Activated T-helper 17 cell treated with anti-CD3 and anti-CD28 coated beads, Interleukin-2, amount 50 U/mL, for 72 hours (primary cell): ENCODE data around the gene ASGR2. TPM values are rescaled to one million over a fixed set of nuclear protein-coding genes. Genes with fewer than 3 reads are reported as not detected.
"Not testable (repeated sequence)": the region's sequence is repeated elsewhere in the genome, so short reads cannot be mapped to it uniquely, and the experiment has no call there.

Experiments
- ATAC-seq: fragments of 150-1000 bp; cut with Tn5 transposase; replicated peaks from 2 replicates; pipeline ENCODE4 v1.10.0; 2021; ENCODE audit warnings: mild to moderate bottlenecking, moderate library complexity
- H3K27ac Mint-ChIP-seq: one replicate; pipeline ENCODE4 v1.8.0; 2022; ENCODE audit warnings: mixed read lengths
- H3K27me3 Mint-ChIP-seq: one replicate; pipeline ENCODE4 v1.8.0; 2022; ENCODE audit warnings: mixed read lengths
- H3K36me3 Mint-ChIP-seq: one replicate; pipeline ENCODE4 v1.8.0; 2022; ENCODE audit warnings: low read depth, mild to moderate bottlenecking, mixed read lengths
- H3K4me1 Mint-ChIP-seq: one replicate; pipeline ENCODE4 v1.8.0; 2022; ENCODE audit warnings: mixed read lengths
- H3K4me3 Mint-ChIP-seq: one replicate; pipeline ENCODE4 v1.8.0; 2022; ENCODE audit warnings: mild to moderate bottlenecking, mixed read lengths
- H3K9me3 Mint-ChIP-seq: one replicate; pipeline ENCODE4 v1.8.0; 2022; ENCODE audit warnings: mixed read lengths
- total RNA-seq, 2 donors: library from RNA; stranded (reverse); gene quantifications; one replicate each; pipeline ENCODE4 v1.2.3, GENCODE V29; 2022

ASGR2 gene
- total RNA-seq, 2 donors from 2014 or later, result not detected

GRCh38 chr17:7132511-7133094 lies 18.0 kb upstream of the ASGR2 start:
- H3K27ac Mint-ChIP-seq, result peak overlapping the region; percentile 93
- no peaks in the 10 kb centered on the region for H3K9me3 Mint-ChIP-seq
- no peaks in the 10 kb centered on the region for H3K36me3 Mint-ChIP-seq
- peak; percentile 98 for ATAC-seq
- peak overlapping the region; percentile 80 for H3K4me3 Mint-ChIP-seq
- H3K27me3 Mint-ChIP-seq, result no peaks in the 10 kb centered on the region
- peaks cover 18% of the 10 kb centered on the region for H3K4me1 Mint-ChIP-seq

- Mint-ChIP-seq H3K27me3 (no peaks in the 10 kb centered on the region), H3K27ac (peak overlapping the region; percentile 93), H3K4me3 (peak overlapping the region; percentile 80), H3K9me3 (no peaks in the 10 kb centered on the region), H3K36me3 (no peaks in the 10 kb centered on the region), H3K4me1 (peaks cover 18% of the 10 kb centered on the region)
- ATAC-seq, result no peak
Measured at GRCh38 chr17:7131423-7131791, 16.8 kb upstream of the ASGR2 start.

GRCh38 chr17:7130621-7131422 lies 16.2 kb upstream of the ASGR2 start:
- H3K36me3 Mint-ChIP-seq, result no peaks in the 10 kb centered on the region

GRCh38 chr17:7129311-7129710 lies 14.7 kb upstream of the ASGR2 start:
- Mint-ChIP-seq H3K4me3 (no peak overlapping the region), H3K36me3 (no peaks in the 10 kb centered on the region), H3K27me3 (no peaks in the 10 kb centered on the region), H3K4me1 (peaks cover 18% of the 10 kb centered on the region), H3K9me3 (no peaks in the 10 kb centered on the region), H3K27ac (no peak overlapping the region)
- no peak for ATAC-seq

More at GRCh38 chr17:7130621-7131422, 16.2 kb upstream of the ASGR2 start:
- H3K4me1 Mint-ChIP-seq, result peaks cover 18% of the 10 kb centered on the region
- no peaks in the 10 kb centered on the region for H3K9me3 Mint-ChIP-seq
- H3K27me3 Mint-ChIP-seq, result no peaks in the 10 kb centered on the region
- peak overlapping the region; percentile 93 for H3K27ac Mint-ChIP-seq
- peak overlapping the region; percentile 80 for H3K4me3 Mint-ChIP-seq
- no peak for ATAC-seq

- no peak overlapping the region for H3K27ac Mint-ChIP-seq
- no peak for ATAC-seq
- no peaks in the 10 kb centered on the region for H3K36me3 Mint-ChIP-seq
- peaks cover 11% of the 10 kb centered on the region for H3K4me1 Mint-ChIP-seq
- no peaks in the 10 kb centered on the region for H3K27me3 Mint-ChIP-seq
- no peaks in the 10 kb centered on the region for H3K9me3 Mint-ChIP-seq
- H3K4me3 Mint-ChIP-seq, result no peak overlapping the region
Measured at GRCh38 chr17:7128160-7128559, 13.5 kb upstream of the ASGR2 start.

GRCh38 chr17:7127501-7127900 lies 12.9 kb upstream of the ASGR2 start:
- H3K27me3 Mint-ChIP-seq, H3K4me1 Mint-ChIP-seq, ATAC-seq, H3K4me3 Mint-ChIP-seq, H3K9me3 Mint-ChIP-seq, H3K36me3 Mint-ChIP-seq, H3K27ac Mint-ChIP-seq: not testable (repeated sequence)

- not testable (repeated sequence) for H3K36me3 Mint-ChIP-seq, H3K27ac Mint-ChIP-seq, H3K9me3 Mint-ChIP-seq, H3K4me3 Mint-ChIP-seq, ATAC-seq, H3K4me1 Mint-ChIP-seq, H3K27me3 Mint-ChIP-seq
Measured at GRCh38 chr17:7126386-7126785, 11.8 kb upstream of the ASGR2 start.

- Mint-ChIP-seq H3K9me3 (no peaks in the 10 kb centered on the region), H3K36me3 (no peaks in the 10 kb centered on the region), H3K4me1 (no peaks in the 10 kb centered on the region), H3K27me3 (peaks cover 10% of the 10 kb centered on the region), H3K27ac (no peak overlapping the region), H3K4me3 (no peak overlapping the region)
- no peak for ATAC-seq
Measured at GRCh38 chr17:7124923-7125322, 10.3 kb upstream of the ASGR2 start.

GRCh38 chr17:7123844-7124243 lies 9.2 kb upstream of the ASGR2 start:
- H3K27me3 Mint-ChIP-seq, result peaks cover 16% of the 10 kb centered on the region
- no peak overlapping the region for H3K27ac Mint-ChIP-seq
- no peak overlapping the region for H3K4me3 Mint-ChIP-seq
- ATAC-seq, result no peak
- no peaks in the 10 kb centered on the region for H3K9me3 Mint-ChIP-seq
- H3K36me3 Mint-ChIP-seq, result no peaks in the 10 kb centered on the region
- H3K4me1 Mint-ChIP-seq, result no peaks in the 10 kb centered on the region

GRCh38 chr17:7122381-7122780 lies 7.8 kb upstream of the ASGR2 start:
- no peaks in the 10 kb centered on the region for H3K36me3 Mint-ChIP-seq
- no peak overlapping the region for H3K27ac Mint-ChIP-seq
- H3K4me1 Mint-ChIP-seq, result no peaks in the 10 kb centered on the region
- peaks cover 16% of the 10 kb centered on the region for H3K27me3 Mint-ChIP-seq
- no peak overlapping the region for H3K4me3 Mint-ChIP-seq
- no peaks in the 10 kb centered on the region for H3K9me3 Mint-ChIP-seq
- no peak for ATAC-seq

GRCh38 chr17:7120635-7121034 lies 6.0 kb upstream of the ASGR2 start:
- H3K4me3 Mint-ChIP-seq, H3K36me3 Mint-ChIP-seq, H3K27ac Mint-ChIP-seq, ATAC-seq, H3K9me3 Mint-ChIP-seq, H3K4me1 Mint-ChIP-seq: not testable (repeated sequence)
- peaks cover 19% of the 10 kb centered on the region for H3K27me3 Mint-ChIP-seq

- H3K27ac Mint-ChIP-seq, result no peak overlapping the region
- ATAC-seq, result no peak
- peaks cover 19% of the 10 kb centered on the region for H3K27me3 Mint-ChIP-seq
- no peak overlapping the region for H3K4me3 Mint-ChIP-seq
- H3K4me1 Mint-ChIP-seq, result no peaks in the 10 kb centered on the region
- no peaks in the 10 kb centered on the region for H3K9me3 Mint-ChIP-seq
- H3K36me3 Mint-ChIP-seq, result no peaks in the 10 kb centered on the region
Measured at GRCh38 chr17:7120123-7120522, 5.5 kb upstream of the ASGR2 start.

GRCh38 chr17:7119314-7119713 lies 4.7 kb upstream of the ASGR2 start:
- H3K27ac Mint-ChIP-seq, result no peak overlapping the region
- no peaks in the 10 kb centered on the region for H3K4me1 Mint-ChIP-seq
- H3K27me3 Mint-ChIP-seq, result peaks cover 19% of the 10 kb centered on the region
- H3K4me3 Mint-ChIP-seq, result no peak overlapping the region
- H3K36me3 Mint-ChIP-seq, result no peaks in the 10 kb centered on the region
- H3K9me3 Mint-ChIP-seq, result no peaks in the 10 kb centered on the region
- ATAC-seq, result no peak

GRCh38 chr17:7114875-7115614 lies 423 bp upstream of the ASGR2 start:
- no peak for ATAC-seq
- no peaks in the 10 kb centered on the region for H3K4me1 Mint-ChIP-seq

More at GRCh38 chr17:7114875-7115614, 423 bp upstream of the ASGR2 start:
- no peaks in the 10 kb centered on the region for H3K36me3 Mint-ChIP-seq
- H3K27me3 Mint-ChIP-seq, result peaks cover 11% of the 10 kb centered on the region
- no peak overlapping the region for H3K27ac Mint-ChIP-seq
- no peak overlapping the region for H3K4me3 Mint-ChIP-seq
- H3K9me3 Mint-ChIP-seq, result no peaks in the 10 kb centered on the region
